Pancreas (tissue), 10 donors: ENCODE results near the gene LMTK2. TPM values are rescaled to one million over a fixed set of nuclear protein-coding genes. Genes with fewer than 3 reads are reported as not detected.

Source experiments
- ATAC-seq, 4 donors: fragments of 200-7000 bp; cut with Tn5 transposase; one replicate each; pipeline versions ENCODE4 v1.8.0 to v1.9.1; 2020; ENCODE audit warnings: mild to moderate bottlenecking in 4 of 4, moderate library complexity in 4 of 4
- DNase-seq, 6 donors: peaks; one replicate each; pipeline ENCODE4 v3.0.0-alpha.2; 2020
- FAIRE-seq: peaks from 2 replicates; lab custom pipeline; 2012; peaks lifted over from hg19 to GRCh38; lab: Jason Lieb, UNC
- H3K27ac ChIP-seq, 4 donors: fragments of 200-600 bp; sonication (generic); 1 replicate in 3 of 4; 2 replicates in 1 of 4; pipeline versions ENCODE4 v1.5.0 to v1.8.0; 2020
- H3K27me3 ChIP-seq, 4 donors: fragments of 200-600 bp; one replicate each; pipeline ENCODE4 v1.8.0; 2021
- H3K36me3 ChIP-seq, 3 donors: fragments of 200-600 bp; sonication (generic) in 1 of 3; one replicate each; pipeline versions ENCODE4 v1.5.0 to v1.8.0; 2020 to 2021
- H3K4me1 ChIP-seq, 3 donors: fragments of 200-600 bp; one replicate each; pipeline ENCODE4 v1.8.0; 2021
- H3K4me3 ChIP-seq, 4 donors: fragments of 200-600 bp; sonication (generic) in 2 of 4; one replicate each; pipeline versions ENCODE4 v1.5.0 to v1.8.0; 2020 to 2021
- H3K9me3 ChIP-seq, 4 donors: fragments of 200-600 bp; one replicate each; pipeline ENCODE4 v1.8.0; 2021
- WGBS, 2 donors: extraction: QIAGEN DNeasy Blood & Tissue Kit; methylation state at CpG; one replicate each; pipeline ENCODE4 v1.1.7; 2013; 5-methylcytosine and 5-hydroxymethylcytosine counted together
- intact Hi-C, 3 donors: fragments of 100-400 bp; cut with DNase I; formaldehyde crosslinking; loops; one replicate each; pipeline versions ENCODE4 v1.11.1 to v1.14.2; 2022
- polyA plus RNA-seq, 2 donors: library from polyadenylated mRNA; stranded (reverse); fragments of 200-250 nt; gene quantifications; one replicate each; pipeline ENCODE4 v1.2.3, GENCODE V29; 2013
- total RNA-seq, 6 donors: library from RNA; stranded (reverse); fragmentation: NEBNext Ultra II Directional in 4 of 6; extraction: Animal tissue kit (Norgen Biotek cat#: 25700) in 4 of 6; gene quantifications; one replicate each; pipeline versions ENCODE4 v1.2.1 to v1.2.4, GENCODE V29; 2021 to 2023
- TF ChIP-seq, protein P1 (sequence below), 4 donors: fragments of 200-600 bp; sonication (generic) in 3 of 4; IDR thresholded peaks; one replicate each; pipeline versions ENCODE4 v1.5.0 to v1.8.0; 2021; ENCODE audit warnings: antibody characterized with exemption in 4 of 4
- donor health status: healthy with polysubstance abuse.
- donor health status: DM: no; HTN: no; CAD: no; lungs with moderate emphysema.
- donor health status: DM: no; HTN: no; CAD: no.
- donor health status: control.
- donor health status: control.
- donor health status: Bipolar disorder and iron deficiency.
- donor health status: DM: yes; HTN: yes; CAD: no.
- donor health status: DM: no; HTN: no; CAD: no.
- donor health status: DM: no; HTN: no; CAD: no.
- donor health status: DM: yes; HTN: yes; CAD: no.

Gene LMTK2
- total and polyA plus RNA-seq, 8 donors = 5.9 to 20.0 (median 16.5) TPM

DNA sequence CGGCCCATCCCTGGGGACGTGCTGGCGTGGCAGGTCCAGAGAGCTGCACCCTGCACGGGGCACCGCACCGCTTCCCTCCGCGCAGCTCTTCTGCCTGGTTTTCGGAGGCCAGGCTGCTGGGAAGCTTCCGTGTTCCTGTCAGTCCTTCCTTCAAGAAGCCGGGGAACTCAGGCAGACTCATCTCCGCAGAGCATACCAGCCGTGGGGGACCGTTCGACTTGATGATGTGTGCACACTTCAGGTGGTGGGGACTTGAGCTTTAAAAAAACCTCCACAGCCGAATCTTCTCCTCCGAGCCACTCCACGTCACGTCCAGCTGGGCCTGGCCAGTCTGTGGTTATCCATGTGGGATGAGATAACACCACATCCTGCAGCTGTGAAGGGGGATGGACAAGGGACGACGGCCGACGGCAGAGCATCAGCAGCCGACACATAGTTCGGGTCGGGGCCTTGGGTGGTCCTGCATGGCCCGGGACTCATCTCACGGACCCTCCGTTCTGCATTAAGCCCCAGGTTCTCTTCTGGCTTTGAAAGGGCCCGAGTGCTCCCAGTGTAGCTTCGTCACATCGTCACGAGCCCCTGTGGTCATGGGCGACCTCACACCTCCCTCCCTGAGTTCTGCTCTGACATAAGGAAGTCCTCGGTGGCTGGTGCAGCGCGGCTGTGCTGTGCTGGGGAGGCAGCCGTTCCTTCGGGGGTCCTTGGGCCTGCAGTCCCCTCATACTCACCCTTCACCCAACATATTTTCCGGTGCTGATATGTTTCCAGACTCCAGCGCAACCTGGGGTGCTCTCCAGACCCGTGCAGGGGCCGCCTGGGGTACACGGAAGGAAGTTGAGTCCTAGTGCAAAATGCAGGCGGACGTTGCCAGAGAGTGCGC is 100.0 kb downstream of the LMTK2 start:
- DNase-seq (peak in 3 of 6 donors; percentile 8 to 53 (median 49)), FAIRE-seq (no peak), ATAC-seq (no peak)
- Histone ChIP-seq H3K27ac (no peak overlapping the region), H3K27me3 (no peaks in the 10 kb centered on the region), H3K36me3 (peaks cover 0 to 35% (median 0%) of the 10 kb centered on the region in 3 donors), H3K4me1 (no peaks in the 10 kb centered on the region), H3K4me3 (no peak overlapping the region), H3K9me3 (no peaks in the 10 kb centered on the region)
- 91 to 94% methylated on average over 47 of the region's 47 CpGs for WGBS, 2 donors
- TF ChIP-seq, protein P1, sequence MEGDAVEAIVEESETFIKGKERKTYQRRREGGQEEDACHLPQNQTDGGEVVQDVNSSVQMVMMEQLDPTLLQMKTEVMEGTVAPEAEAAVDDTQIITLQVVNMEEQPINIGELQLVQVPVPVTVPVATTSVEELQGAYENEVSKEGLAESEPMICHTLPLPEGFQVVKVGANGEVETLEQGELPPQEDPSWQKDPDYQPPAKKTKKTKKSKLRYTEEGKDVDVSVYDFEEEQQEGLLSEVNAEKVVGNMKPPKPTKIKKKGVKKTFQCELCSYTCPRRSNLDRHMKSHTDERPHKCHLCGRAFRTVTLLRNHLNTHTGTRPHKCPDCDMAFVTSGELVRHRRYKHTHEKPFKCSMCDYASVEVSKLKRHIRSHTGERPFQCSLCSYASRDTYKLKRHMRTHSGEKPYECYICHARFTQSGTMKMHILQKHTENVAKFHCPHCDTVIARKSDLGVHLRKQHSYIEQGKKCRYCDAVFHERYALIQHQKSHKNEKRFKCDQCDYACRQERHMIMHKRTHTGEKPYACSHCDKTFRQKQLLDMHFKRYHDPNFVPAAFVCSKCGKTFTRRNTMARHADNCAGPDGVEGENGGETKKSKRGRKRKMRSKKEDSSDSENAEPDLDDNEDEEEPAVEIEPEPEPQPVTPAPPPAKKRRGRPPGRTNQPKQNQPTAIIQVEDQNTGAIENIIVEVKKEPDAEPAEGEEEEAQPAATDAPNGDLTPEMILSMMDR (IDR thresholded peaks at IDR 0.05) = no peak
- intact Hi-C loops = no loop called here

GRCh38 chr7:98209166-98209920 is 102.7 kb downstream of the LMTK2 start:
- no peak overlapping the region for H3K27ac ChIP-seq
- TF ChIP-seq, protein P1 (IDR thresholded peaks at IDR 0.05) = no peak

DNA sequence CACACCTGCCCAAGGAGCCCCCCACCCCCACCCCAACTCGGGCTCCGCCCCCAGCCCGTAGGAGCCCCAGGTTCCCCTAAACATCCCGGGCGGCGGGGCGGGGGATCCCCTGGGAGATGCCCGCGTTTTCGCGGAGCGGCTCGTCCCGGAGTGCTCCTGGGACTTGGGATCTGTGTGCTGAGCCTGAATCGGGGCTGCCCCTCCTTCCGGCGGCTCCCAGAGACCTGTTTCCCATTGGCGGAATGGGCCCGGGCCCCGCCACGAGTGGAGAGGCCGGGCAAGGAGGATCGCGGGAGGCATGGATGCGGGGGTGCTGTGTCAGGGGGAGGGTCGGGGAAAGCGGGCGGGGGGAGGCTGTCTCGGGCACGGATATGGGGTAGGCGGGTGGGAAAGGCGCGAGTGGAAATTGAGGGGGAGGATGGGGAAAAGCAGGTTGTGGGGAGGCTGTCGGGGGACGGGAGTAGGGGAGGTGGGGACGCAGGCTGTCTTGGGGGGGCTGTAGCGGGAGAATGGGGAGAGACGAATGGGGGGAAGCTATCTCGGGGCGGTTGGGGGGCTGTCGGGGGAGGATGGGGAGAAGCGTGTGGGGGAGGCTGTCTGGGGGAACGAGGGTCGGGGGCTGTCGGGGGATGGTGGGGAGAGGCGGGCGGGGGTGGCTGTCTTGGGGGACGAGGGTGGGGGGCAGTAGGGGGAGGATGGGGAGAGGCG is 104.0 kb downstream of the LMTK2 start:
- no peaks in the 10 kb centered on the region for H3K27me3 ChIP-seq
- FAIRE-seq = no peak
- intact Hi-C loops = loop anchor here in 1 of 3 donors (5.0 kb wide), 1 partner anchor 33 kb away; no protein-coding TSS in a partner anchor
- 1 to 2% methylated on average over 37 to 48 of the region's 49 CpGs for WGBS, 2 donors
- peak overlapping the region in 1 of 4 donors; percentile 51 for H3K27ac ChIP-seq
- H3K4me1 ChIP-seq = peaks cover 0 to 5% (median 0%) of the 10 kb centered on the region in 3 donors
- H3K4me3 ChIP-seq = peak overlapping the region in 2 of 4 donors; percentile 62 to 82
- no peak for ATAC-seq
- H3K36me3 ChIP-seq = peaks cover 0 to 31% (median 0%) of the 10 kb centered on the region in 3 donors
- H3K9me3 ChIP-seq = no peaks in the 10 kb centered on the region
- TF ChIP-seq, protein P1 (IDR thresholded peaks at IDR 0.05) = no peak
- peak; percentile 43 to 86 (median 68) for DNase-seq

More at GRCh38 chr7:98209166-98209920, 102.7 kb downstream of the LMTK2 start:
- peak in 3 of 6 donors; percentile 12 to 47 (median 35) for DNase-seq
- Histone ChIP-seq H3K27me3 (no peaks in the 10 kb centered on the region), H3K9me3 (no peaks in the 10 kb centered on the region), H3K36me3 (peaks cover 0 to 44% (median 0%) of the 10 kb centered on the region in 3 donors), H3K4me3 (no peak overlapping the region), H3K4me1 (no peaks in the 10 kb centered on the region)
- no peak for FAIRE-seq
- 88 to 90% methylated on average over 17 of the region's 17 CpGs for WGBS, 2 donors
- intact Hi-C loops = no loop called here
- ATAC-seq = no peak

- peak within 1 kb of the TSS; percentile 42 to 82 (median 60) for H3K4me3 ChIP-seq
- H3K36me3 ChIP-seq = peaks cover 0 to 25% (median 0%) of the 10 kb centered on the region in 3 donors
- peak; percentile 53 to 68 (median 58) for ATAC-seq
- peak; percentile 89 to 97 (median 94) for DNase-seq
- FAIRE-seq = no peak
- intact Hi-C loops = loop anchor here in 1 of 3 donors (5.0 kb wide), 1 partner anchor 34 kb away; no protein-coding TSS in a partner anchor
- 2% methylated on average over 45 of the region's 45 CpGs; no CpG with 5 or more reads in 1 of the 2 donors for WGBS, 2 donors
- TF ChIP-seq, protein P1 (IDR thresholded peaks at IDR 0.05) = no peak
- H3K27me3 ChIP-seq = no peaks in the 10 kb centered on the region
- H3K27ac ChIP-seq = peak within 1 kb of the TSS; percentile 88 to 94 (median 90)
- H3K9me3 ChIP-seq = no peaks in the 10 kb centered on the region
- peaks cover 4 to 11% (median 6%) of the 10 kb centered on the region in 3 donors for H3K4me1 ChIP-seq
Measured at GRCh38 chr7:98211221-98211675, 104.6 kb downstream of the LMTK2 start, which contains the start of gene BHLHA15. Gene BHLHA15 (plus strand): TSS chr7:98211439. CDS start chr7:98212310, 871 bp downstream.
